ENCODE measurements around the gene BMP7. TPM values are rescaled to one million over a fixed set of nuclear protein-coding genes. Genes with fewer than 3 reads are reported as not detected.

The BMP7 gene
- total and polyA plus RNA-seq, 2 experiments from 2014 or later: 15.9 to 22.8 TPM

DNA sequence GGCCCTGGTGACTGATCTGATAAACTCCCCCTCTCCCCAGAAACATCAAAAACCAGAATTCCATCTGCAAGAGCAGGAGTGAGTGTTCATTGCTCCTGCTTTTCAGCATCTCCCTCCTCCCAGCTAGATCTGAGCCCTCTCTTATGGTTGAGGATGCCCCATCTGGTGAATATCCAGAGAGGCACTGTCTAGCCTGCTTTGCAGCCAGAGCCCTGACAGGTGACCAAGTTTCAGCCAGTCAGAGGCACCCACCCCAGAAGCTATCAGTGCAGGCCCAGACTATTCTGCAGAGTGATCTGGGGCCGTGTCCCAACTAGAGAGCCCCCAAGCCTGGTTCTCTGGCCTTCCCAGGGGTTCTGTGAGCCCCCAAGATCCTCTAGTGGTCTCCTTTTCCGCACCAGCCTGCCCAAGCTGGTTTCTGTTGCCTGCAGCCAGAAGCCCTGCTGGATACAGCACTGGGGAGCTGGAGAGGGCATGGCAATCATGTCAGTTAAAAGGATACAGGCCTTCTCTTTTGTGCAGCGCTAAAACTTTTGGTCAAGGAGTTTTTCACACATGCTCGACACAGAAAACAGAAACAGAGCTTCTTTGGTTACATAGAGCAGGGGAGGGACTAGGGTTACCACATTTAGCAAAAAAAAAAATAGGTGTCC lies 6.6 kb upstream of the BMP7 start:
- no peak for TF ChIP-seq CREB1 (CRISPR knock-in tag; IDR thresholded peaks at IDR 0.05; ENCODE audit: low read depth)
- no peak for TF ChIP-seq ZNF331 (CRISPR knock-in tag; IDR thresholded peaks at IDR 0.05; ENCODE audit: low read depth)
- TF ChIP-seq STAT1 (IDR thresholded peaks at IDR 0.05; ENCODE audit: unreplicated experiment): no peak
- TF ChIP-seq EZH2 (IDR thresholded peaks at IDR 0.05; ENCODE audit: low read depth, unreplicated experiment): no peak
- no peak for TF ChIP-seq JUNB (IDR thresholded peaks at IDR 0.05; ENCODE audit: unreplicated experiment)
- Histone ChIP-seq H3K9me2 (ENCODE audit: insufficient read depth) (no peaks in the 10 kb centered on the region), H3K4me1 (ENCODE audit: insufficient read depth) (peaks cover 29% of the 10 kb centered on the region), H3K79me2 (replicated peaks; ENCODE audit: insufficient read depth) (no peaks in the 10 kb centered on the region), H4K20me1 (replicated peaks; ENCODE audit: insufficient read depth) (no peaks in the 10 kb centered on the region), H2AFZ (no peak overlapping the region), H3K36me3 (ENCODE audit: insufficient read depth) (no peaks in the 10 kb centered on the region), H3F3A (replicated peaks; ENCODE audit: low read depth) (peaks cover 12% of the 10 kb centered on the region; the same call in 1 of the 2 replicates), H3K4me3 (no peak overlapping the region), H3K4me2 (no peak overlapping the region), H3K27me3 (ENCODE audit: insufficient read depth) (peaks cover 21% of the 10 kb centered on the region), H3K27ac (ENCODE audit: low read depth) (no peak overlapping the region)
- no peak overlapping the region for H3K27ac Mint-ChIP-seq
- no peaks in the 10 kb centered on the region for H3K36me3 Mint-ChIP-seq (ENCODE audit: low read depth)
- peaks cover 42% of the 10 kb centered on the region for H3K4me1 Mint-ChIP-seq
- H3K4me3 Mint-ChIP-seq: no peak overlapping the region
- H3K27me3 Mint-ChIP-seq (ENCODE audit: insufficient read depth, low read depth, poor library complexity): peaks cover 41% of the 10 kb centered on the region
- peak; percentile 51 for ATAC-seq
- no peak for DNase-seq (ENCODE audit: low spot score)
- H3K9me3 Mint-ChIP-seq: no peaks in the 10 kb centered on the region

- Histone ChIP-seq H3K4me2 (peak overlapping the region; percentile 73), H3K36me3 (ENCODE audit: insufficient read depth) (no peaks in the 10 kb centered on the region), H3K27me3 (ENCODE audit: insufficient read depth) (peaks cover 45% of the 10 kb centered on the region), H3K9me2 (ENCODE audit: insufficient read depth) (no peaks in the 10 kb centered on the region), H3F3A (replicated peaks; ENCODE audit: low read depth) (peaks cover 12% of the 10 kb centered on the region; the same call in 1 of the 2 replicates), H3K4me3 (peak overlapping the region; percentile 39; the same call in 1 of the 2 replicates), H3K27ac (ENCODE audit: low read depth) (no peak overlapping the region), H2AFZ (0 out of 2 replicates have a peak overlapping the region, but pooled peaks have one; percentile 9), H3K79me2 (replicated peaks; ENCODE audit: insufficient read depth) (no peaks in the 10 kb centered on the region), H3K4me1 (ENCODE audit: insufficient read depth) (peaks cover 39% of the 10 kb centered on the region), H4K20me1 (replicated peaks; ENCODE audit: insufficient read depth) (no peaks in the 10 kb centered on the region)
- TF ChIP-seq, protein P1, sequence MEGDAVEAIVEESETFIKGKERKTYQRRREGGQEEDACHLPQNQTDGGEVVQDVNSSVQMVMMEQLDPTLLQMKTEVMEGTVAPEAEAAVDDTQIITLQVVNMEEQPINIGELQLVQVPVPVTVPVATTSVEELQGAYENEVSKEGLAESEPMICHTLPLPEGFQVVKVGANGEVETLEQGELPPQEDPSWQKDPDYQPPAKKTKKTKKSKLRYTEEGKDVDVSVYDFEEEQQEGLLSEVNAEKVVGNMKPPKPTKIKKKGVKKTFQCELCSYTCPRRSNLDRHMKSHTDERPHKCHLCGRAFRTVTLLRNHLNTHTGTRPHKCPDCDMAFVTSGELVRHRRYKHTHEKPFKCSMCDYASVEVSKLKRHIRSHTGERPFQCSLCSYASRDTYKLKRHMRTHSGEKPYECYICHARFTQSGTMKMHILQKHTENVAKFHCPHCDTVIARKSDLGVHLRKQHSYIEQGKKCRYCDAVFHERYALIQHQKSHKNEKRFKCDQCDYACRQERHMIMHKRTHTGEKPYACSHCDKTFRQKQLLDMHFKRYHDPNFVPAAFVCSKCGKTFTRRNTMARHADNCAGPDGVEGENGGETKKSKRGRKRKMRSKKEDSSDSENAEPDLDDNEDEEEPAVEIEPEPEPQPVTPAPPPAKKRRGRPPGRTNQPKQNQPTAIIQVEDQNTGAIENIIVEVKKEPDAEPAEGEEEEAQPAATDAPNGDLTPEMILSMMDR (conservative IDR thresholded peaks at IDR 0.05; ENCODE audit: low read depth in 2 of 2): peak; percentile 22 to 32; a peak in 3 of 4 replicates
- TF ChIP-seq ZNF114 (CRISPR knock-in tag; IDR thresholded peaks at IDR 0.05): no peak
- ATAC-seq (no peak; the same call in 2 of the 3 replicates), DNase-seq (ENCODE audit: low spot score) (peak; percentile 47)
- H3K27ac Mint-ChIP-seq: no peak overlapping the region
- H3K4me1 Mint-ChIP-seq: peaks cover 45% of the 10 kb centered on the region
- peak overlapping the region; percentile 42; the same call in 1 of the 3 replicates for H3K4me3 Mint-ChIP-seq
- no peaks in the 10 kb centered on the region for H3K36me3 Mint-ChIP-seq (ENCODE audit: low read depth)
- H3K27me3 Mint-ChIP-seq (ENCODE audit: insufficient read depth, low read depth, poor library complexity): peaks cover 60% of the 10 kb centered on the region
- H3K9me3 Mint-ChIP-seq: no peaks in the 10 kb centered on the region; the same call in 2 of the 3 replicates
Measured at GRCh38 chr20:57270204-57270984, 4.0 kb upstream of the BMP7 start.

All from GM23338 (cell line).